K562 (cell line): ENCODE results near the gene TXNRD2. TPM values are rescaled to one million over a fixed set of nuclear protein-coding genes. Genes with fewer than 3 reads are reported as not detected.

Experiments used
- ATAC-seq: fragments of 200-7000 bp; cut with Tn5 transposase; 3 replicates; pipeline ENCODE4 v1.9.1; 2020; ENCODE audit warnings: moderate library complexity
- BruUV-seq: library from RNA; stranded (reverse); fragments of 400-500 nt; replicated peaks from 2 replicates; lab custom pipeline; 2021; lab: Mats Ljungman, UMichigan
- CTCF ChIA-PET: fragments of 300-600 bp; formaldehyde crosslinking; extraction: SDS; loops from one replicate; lab custom pipeline; 2021; ENCODE audit warnings: low intra/inter-chr PET ratio; lab: Yijun Ruan, JAX
- POLR2A ChIA-PET: fragments of 300-600, 350-650 bp; sonication (Branson Sonifier 250); formaldehyde crosslinking; extraction: SDS; loops from one replicate; lab custom pipeline; 2021; ENCODE audit warnings: antibody characterized with exemption, inconsistent platforms; lab: Yijun Ruan, JAX
- DNase-seq, 4 experiments: peaks; one replicate each; pipeline versions ENCODE4 v3.0.0 to v3.0.0-alpha.2; 2011 to 2018; ENCODE audit warnings: low spot score in 3 of 4, mixed read lengths in 3 of 4; ENCODE audit errors: extremely low read depth in 1 of 4
- FAIRE-seq: peaks from 2 replicates; lab custom pipeline; 2011; peaks lifted over from hg19 to GRCh38; lab: Jason Lieb, UNC
- H2AFZ ChIP-seq: 2 replicates; pipeline ENCODE4 v1.6.0; 2011; ENCODE audit warnings: low read depth, low read length, control low read depth, inconsistent platforms
- H3K27ac ChIP-seq: fragments of 200-600 bp; 3 replicates; pipeline ENCODE4 v1.8.0; 2011; ENCODE audit warnings: low read depth, mild to moderate bottlenecking, control low read depth, inconsistent platforms, low read length, moderate library complexity, mixed read lengths; ENCODE audit errors: extremely low read depth
- H3K27me3 ChIP-seq, 2 experiments: fragments of 300-600 bp in 1 of 2; 2 replicates in 1 of 2; 3 replicates in 1 of 2; pipeline versions ENCODE4 v1.6.0 to v1.8.0; 2011; ENCODE audit warnings: inconsistent platforms in 2 of 2, low read length in 2 of 2, mild to moderate bottlenecking in 1 of 2, mixed read lengths in 1 of 2, moderate library complexity in 1 of 2; ENCODE audit not compliant: control insufficient read depth in 2 of 2, insufficient read depth in 2 of 2
- H3K36me3 ChIP-seq: fragments of 300-600 bp; 3 replicates; pipeline ENCODE4 v1.8.0; 2011; ENCODE audit warnings: mild to moderate bottlenecking, low read length, inconsistent platforms; ENCODE audit not compliant: control insufficient read depth, insufficient read depth
- H3K4me1 ChIP-seq, 2 experiments: fragments of 200-600 bp in 1 of 2; replicated peaks in 1 of 2; 2 replicates in 1 of 2; 3 replicates in 1 of 2; pipeline versions ENCODE4 v1.5.1 to v1.8.0; 2011; ENCODE audit warnings: inconsistent platforms in 2 of 2, low read length in 2 of 2, mild to moderate bottlenecking in 1 of 2, mixed read lengths in 1 of 2, moderate library complexity in 1 of 2; ENCODE audit not compliant: control insufficient read depth in 2 of 2, insufficient read depth in 2 of 2
- H3K4me2 ChIP-seq: 2 replicates; pipeline ENCODE4 v1.6.1; 2011; ENCODE audit warnings: low read length, control low read depth, inconsistent platforms, mixed read lengths; ENCODE audit not compliant: insufficient read depth
- H3K4me3 ChIP-seq: fragments of 200-600 bp; sonication (generic), shearing (Covaris generic); 2 replicates; pipeline ENCODE4 v1.5.1; 2016; ENCODE audit warnings: control low read depth, inconsistent platforms
- H3K79me2 ChIP-seq: fragments of 200-600 bp; 3 replicates; pipeline ENCODE4 v1.8.0; 2011; ENCODE audit warnings: low read length, inconsistent platforms; ENCODE audit not compliant: control insufficient read depth, insufficient read depth
- H3K9ac ChIP-seq, 2 experiments: 2 replicates each; pipeline versions ENCODE4 v1.6.0 to v1.6.1; 2011; ENCODE audit warnings: low read depth in 2 of 2, low read length in 2 of 2, control low read depth in 1 of 2, inconsistent platforms in 1 of 2, mild to moderate bottlenecking in 1 of 2, mixed read lengths in 1 of 2; ENCODE audit not compliant: insufficient read depth in 1 of 2
- H3K9me1 ChIP-seq: one replicate; pipeline ENCODE4 v1.6.0; 2011; ENCODE audit warnings: inconsistent platforms, mild to moderate bottlenecking, low read length, moderate library complexity; ENCODE audit not compliant: control insufficient read depth, insufficient read depth
- H3K9me3 ChIP-seq: replicated peaks from 2 replicates; pipeline ENCODE4 v1.5.1; 2011; ENCODE audit warnings: low read depth, low read length, inconsistent platforms; ENCODE audit not compliant: control insufficient read depth, insufficient read depth
- H4K20me1 ChIP-seq: replicated peaks from 2 replicates; pipeline ENCODE4 v1.6.1; 2011; ENCODE audit warnings: low read length, inconsistent platforms, mixed read lengths; ENCODE audit not compliant: control insufficient read depth, insufficient read depth
- CBX3 ChIP-seq, 2 experiments: IDR thresholded peaks; 1 replicate in 1 of 2; 2 replicates in 1 of 2; pipeline ENCODE4 v1.6.1; 2012; ENCODE audit warnings: inconsistent platforms in 2 of 2, low read length in 2 of 2, borderline replicate concordance in 1 of 2, control low read depth in 1 of 2
- CHAMP1 ChIP-seq: fragments of 450-650 bp; IDR thresholded peaks from 2 replicates; pipeline ENCODE4 v1.6.1; 2016; ENCODE audit warnings: mild to moderate bottlenecking
- CSDE1 ChIP-seq, 2 experiments: fragments of 450-650 bp; IDR thresholded peaks; 2 replicates each; pipeline ENCODE4 v1.6.1; 2016; ENCODE audit warnings: mild to moderate bottlenecking in 1 of 2
- GATA2 ChIP-seq: sonication (generic); formaldehyde crosslinking; IDR thresholded peaks from 2 replicates; pipeline ENCODE4 v1.4.0; 2020; ENCODE audit warnings: mild to moderate bottlenecking, missing genetic modification reagents
- KAT7 ChIP-seq: sonication (generic); formaldehyde crosslinking; IDR thresholded peaks from 2 replicates; pipeline ENCODE4 v1.8.0; 2022; ENCODE audit warnings: missing genetic modification reagents, mild to moderate bottlenecking, borderline replicate concordance
- KLF10 ChIP-seq: fragments of 250-450 bp; sonication (Bioruptor Pico); IDR thresholded peaks from 2 replicates; pipeline ENCODE4 v1.6.1; 2021; ENCODE audit warnings: matching md5 sums
- MAFK ChIP-seq: IDR thresholded peaks from 2 replicates; pipeline ENCODE4 v1.6.1; 2011; ENCODE audit warnings: low read length, improper control_type of control experiment
- PHB ChIP-seq: fragments of 250-450 bp; sonication (Bioruptor Pico); IDR thresholded peaks from 2 replicates; pipeline ENCODE4 v1.5.0; 2021
- POLR2A ChIP-seq: fragments of 450-650 bp; conservative IDR thresholded peaks from 2 replicates; pipeline ENCODE4 v1.6.1; 2016
- RB1 ChIP-seq: fragments of 450-650 bp; IDR thresholded peaks from 2 replicates; pipeline ENCODE4 v1.6.1; 2017; ENCODE audit warnings: low read depth, mild to moderate bottlenecking
- SAFB ChIP-seq: fragments of 200-400 bp; formaldehyde crosslinking; IDR thresholded peaks from 2 replicates; pipeline ENCODE4 v1.6.1; 2017; ENCODE audit warnings: low read depth, low read length, borderline replicate concordance
- TAF9B ChIP-seq: fragments of 450-650 bp; IDR thresholded peaks from 2 replicates; pipeline ENCODE4 v1.6.1; 2018; ENCODE audit warnings: mild to moderate bottlenecking; ENCODE audit not compliant: partially characterized antibody
- TCFL5 ChIP-seq: fragments of 250-450 bp; sonication (Bioruptor Pico); conservative IDR thresholded peaks from 2 replicates; pipeline ENCODE4 v1.6.1; 2021; ENCODE audit warnings: mild to moderate bottlenecking, moderate library complexity, matching md5 sums
- ZC3H4 ChIP-seq: sonication (generic); formaldehyde crosslinking; IDR thresholded peaks from 2 replicates; pipeline ENCODE4 v1.9.0; 2021; ENCODE audit warnings: missing genetic modification reagents, borderline replicate concordance
- ZNF780A ChIP-seq: fragments of 250-450 bp; sonication (Bioruptor Pico); IDR thresholded peaks from 2 replicates; pipeline ENCODE4 v1.5.0; 2021; ENCODE audit warnings: mild to moderate bottlenecking
- WGBS: fragments of 100-300 bp; shearing (Covaris generic); methylation state at CpG from one replicate; pipeline ENCODE4 v1.1.6; 2016; ENCODE audit warnings: low coverage, mixed read lengths; ENCODE audit not compliant: insufficient coverage; ENCODE audit errors: missing lambda C conversion rate; 5-methylcytosine and 5-hydroxymethylcytosine counted together
- in situ Hi-C: fragments of 300-500 bp; cut with MboI; formaldehyde crosslinking; loops from 4 replicates; pipeline ENCODE4 v1.15.0; 2018; ENCODE audit warnings: inconsistent platforms, mixed read lengths
- intact Hi-C: fragments of 100-400 bp; cut with micrococcal nuclease; formaldehyde crosslinking; loops from 2 replicates; pipeline ENCODE4 v1.14.2; 2022
- polyA plus RNA-seq, 8 experiments: library from polyadenylated mRNA; depleted of rRNA in 4 of 8; stranded (reverse) in 5 of 8; unstranded in 3 of 8; fragments of >200 nt; fragmentation: Nextera tagmentation in 2 of 8; fragmentation: Illumina TruSeq in 1 of 8; extraction: Ambion mirVana in 2 of 8; extraction: Trizol in 1 of 8; gene quantifications; 2 replicates each; pipeline versions ENCODE4 v1.2.1 to v1.2.3, GENCODE V29; 2011 to 2014; ENCODE audit warnings: inconsistent platforms in 1 of 8, missing spikeins in 1 of 8
- total RNA-seq, 7 experiments: library from RNA; depleted of rRNA in 6 of 7; stranded (reverse); fragments of >200 nt in 6 of 7; fragmentation: Illumina TruSeq in 2 of 7; extraction: Trizol in 2 of 7; gene quantifications; 2 replicates each; pipeline versions ENCODE4 v1.2.1 to v1.2.3, GENCODE V29; 2011 to 2021; ENCODE audit warnings: low replicate concordance in 1 of 7
- TF ChIP-seq, protein P1 (sequence below): sonication (generic); formaldehyde crosslinking; IDR thresholded peaks from 2 replicates; pipeline ENCODE4 v1.8.0; 2023; ENCODE audit warnings: mild to moderate bottlenecking, missing genetic modification reagents

TXNRD2 gene
- total and polyA plus RNA-seq, 9 of the 15 experiments (the other 6 are each of a cell fraction or from before 2014, with no cell fraction given), result 3.3 to 80.2 (median 49.4) TPM

- CTCF ChIA-PET, result interaction anchor here (0.5 to 6.2 kb wide), 18 partner anchors 11 to 955 kb away, joined by 3 to 156 read pairs (median 5); partner anchors contain the start of genes GP1BB, RTN4R and TBX1
- H3K27ac ChIP-seq, result peak overlapping the region; percentile 16; the same call in 1 of the 3 replicates
- in situ Hi-C loops (loop anchor here (5.0 kb wide), 1 partner anchor 177 kb away; no protein-coding TSS in a partner anchor), intact Hi-C loops (loop anchor here (1.0 to 2.0 kb wide), 6 partner anchors 38 to 277 kb away; no protein-coding TSS in a partner anchor)
- H2AFZ ChIP-seq, result peak overlapping the region; percentile 21
- peaks cover 38% of the 10 kb centered on the region for H3K36me3 ChIP-seq
- H3K9ac ChIP-seq, result no peak overlapping the region; a peak in 1 of 4 replicates
- POLR2A ChIA-PET, result interaction anchor here (0.6 to 3.4 kb wide), 18 partner anchors 9 to 266 kb away, joined by 3 to 58 read pairs (median 4); no protein-coding TSS in a partner anchor
- FAIRE-seq, result peak; percentile 98
- peak; percentile 97 for ATAC-seq
- peaks cover 2 to 28% of the 10 kb centered on the region in 2 experiments; a peak in 4 of 5 replicates for H3K4me1 ChIP-seq
- no peaks in the 10 kb centered on the region for H3K9me1 ChIP-seq
- H3K9me3 ChIP-seq, result no peaks in the 10 kb centered on the region
- H3K4me3 ChIP-seq, result no peak overlapping the region
- TSS peak; percentile 36 for BruUV-seq
- peaks cover 3% of the 10 kb centered on the region; the same call in 1 of the 2 replicates for H4K20me1 ChIP-seq
- H3K79me2 ChIP-seq, result no peaks in the 10 kb centered on the region
- 30% methylated on average over 6 of the region's 6 CpGs for WGBS
- no peak overlapping the region for H3K4me2 ChIP-seq
- peak; percentile 97 to 99 (median 98) for DNase-seq
- H3K27me3 ChIP-seq, result no peaks in the 10 kb centered on the region; a peak in 1 of 5 replicates
- TF ChIP-seq KAT7 (CRISPR knock-in tag) (no peak), PHB (no peak), SAFB (no peak; the same call in 1 of the 2 replicates), RB1 (peak; percentile 96), GATA2 (CRISPR knock-in tag) (no peak), KLF10 (0 out of 2 replicates have a peak, but pooled peaks have one; percentile 60), POLR2A (peak; percentile 25; the same call in 1 of the 2 replicates), TCFL5 (CRISPR knock-in tag) (no peak), CBX3 (IDR thresholded peaks at IDR 0.05; ENCODE audit: borderline replicate concordance in 1 of 2, low read length in 2 of 2) (peak in 1 of 2 experiments; percentile 75; a peak in 1 of 3 replicates), CHAMP1 (no peak), ZNF780A (CRISPR knock-in tag) (no peak), CSDE1 (IDR thresholded peaks at IDR 0.05) (peak in 1 of 2 experiments; percentile 76; a peak in 2 of 4 replicates), TAF9B (no peak), MAFK (peak; percentile 59; the same call in 1 of the 2 replicates), ZC3H4 (CRISPR knock-in tag) (no peak)
- TF ChIP-seq, protein P1, sequence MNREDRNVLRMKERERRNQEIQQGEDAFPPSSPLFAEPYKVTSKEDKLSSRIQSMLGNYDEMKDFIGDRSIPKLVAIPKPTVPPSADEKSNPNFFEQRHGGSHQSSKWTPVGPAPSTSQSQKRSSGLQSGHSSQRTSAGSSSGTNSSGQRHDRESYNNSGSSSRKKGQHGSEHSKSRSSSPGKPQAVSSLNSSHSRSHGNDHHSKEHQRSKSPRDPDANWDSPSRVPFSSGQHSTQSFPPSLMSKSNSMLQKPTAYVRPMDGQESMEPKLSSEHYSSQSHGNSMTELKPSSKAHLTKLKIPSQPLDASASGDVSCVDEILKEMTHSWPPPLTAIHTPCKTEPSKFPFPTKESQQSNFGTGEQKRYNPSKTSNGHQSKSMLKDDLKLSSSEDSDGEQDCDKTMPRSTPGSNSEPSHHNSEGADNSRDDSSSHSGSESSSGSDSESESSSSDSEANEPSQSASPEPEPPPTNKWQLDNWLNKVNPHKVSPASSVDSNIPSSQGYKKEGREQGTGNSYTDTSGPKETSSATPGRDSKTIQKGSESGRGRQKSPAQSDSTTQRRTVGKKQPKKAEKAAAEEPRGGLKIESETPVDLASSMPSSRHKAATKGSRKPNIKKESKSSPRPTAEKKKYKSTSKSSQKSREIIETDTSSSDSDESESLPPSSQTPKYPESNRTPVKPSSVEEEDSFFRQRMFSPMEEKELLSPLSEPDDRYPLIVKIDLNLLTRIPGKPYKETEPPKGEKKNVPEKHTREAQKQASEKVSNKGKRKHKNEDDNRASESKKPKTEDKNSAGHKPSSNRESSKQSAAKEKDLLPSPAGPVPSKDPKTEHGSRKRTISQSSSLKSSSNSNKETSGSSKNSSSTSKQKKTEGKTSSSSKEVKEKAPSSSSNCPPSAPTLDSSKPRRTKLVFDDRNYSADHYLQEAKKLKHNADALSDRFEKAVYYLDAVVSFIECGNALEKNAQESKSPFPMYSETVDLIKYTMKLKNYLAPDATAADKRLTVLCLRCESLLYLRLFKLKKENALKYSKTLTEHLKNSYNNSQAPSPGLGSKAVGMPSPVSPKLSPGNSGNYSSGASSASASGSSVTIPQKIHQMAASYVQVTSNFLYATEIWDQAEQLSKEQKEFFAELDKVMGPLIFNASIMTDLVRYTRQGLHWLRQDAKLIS, result no peak
Measured at GRCh38 chr22:19909350-19910179, 32.1 kb downstream of the TXNRD2 start.
